NB4 (cell line): Measurements from ENCODE around the gene FXN.

Experiments used
- DNase-seq: peaks from one replicate; pipeline ENCODE4 v3.0.0; 2010; ENCODE audit warnings: low read depth
- H3K4me3 ChIP-seq: one replicate; pipeline ENCODE4 v1.5.1; 2011; ENCODE audit warnings: mild to moderate bottlenecking, low read depth, low read length, moderate library complexity
- MAX ChIP-seq: IDR thresholded peaks from 2 replicates; pipeline ENCODE4 v1.6.1; 2011; ENCODE audit warnings: low read depth, low read length
- MYC ChIP-seq: IDR thresholded peaks from 2 replicates; pipeline ENCODE4 v1.6.1; 2011; ENCODE audit warnings: low read depth, low read length
- POLR2A ChIP-seq: IDR thresholded peaks from 2 replicates; pipeline ENCODE4 v1.6.1; 2011; ENCODE audit warnings: mild to moderate bottlenecking; ENCODE audit not compliant: insufficient read length; ENCODE audit errors: extremely low read depth
- TF ChIP-seq, protein P1 (sequence below): IDR thresholded peaks from one replicate; pipeline ENCODE4 v1.5.1; 2012; ENCODE audit warnings: low read depth, low read length

FXN gene

GRCh38 chr9:69036309-69036708 lies 757 bp downstream of the FXN start:
- DNase-seq, result peak; percentile 18
- TF ChIP-seq MYC (no peak), POLR2A (no peak), MAX (no peak)
- TF ChIP-seq, protein P1, sequence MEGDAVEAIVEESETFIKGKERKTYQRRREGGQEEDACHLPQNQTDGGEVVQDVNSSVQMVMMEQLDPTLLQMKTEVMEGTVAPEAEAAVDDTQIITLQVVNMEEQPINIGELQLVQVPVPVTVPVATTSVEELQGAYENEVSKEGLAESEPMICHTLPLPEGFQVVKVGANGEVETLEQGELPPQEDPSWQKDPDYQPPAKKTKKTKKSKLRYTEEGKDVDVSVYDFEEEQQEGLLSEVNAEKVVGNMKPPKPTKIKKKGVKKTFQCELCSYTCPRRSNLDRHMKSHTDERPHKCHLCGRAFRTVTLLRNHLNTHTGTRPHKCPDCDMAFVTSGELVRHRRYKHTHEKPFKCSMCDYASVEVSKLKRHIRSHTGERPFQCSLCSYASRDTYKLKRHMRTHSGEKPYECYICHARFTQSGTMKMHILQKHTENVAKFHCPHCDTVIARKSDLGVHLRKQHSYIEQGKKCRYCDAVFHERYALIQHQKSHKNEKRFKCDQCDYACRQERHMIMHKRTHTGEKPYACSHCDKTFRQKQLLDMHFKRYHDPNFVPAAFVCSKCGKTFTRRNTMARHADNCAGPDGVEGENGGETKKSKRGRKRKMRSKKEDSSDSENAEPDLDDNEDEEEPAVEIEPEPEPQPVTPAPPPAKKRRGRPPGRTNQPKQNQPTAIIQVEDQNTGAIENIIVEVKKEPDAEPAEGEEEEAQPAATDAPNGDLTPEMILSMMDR, result no peak
- H3K4me3 ChIP-seq, result peak overlapping the region; percentile 85

DNA sequence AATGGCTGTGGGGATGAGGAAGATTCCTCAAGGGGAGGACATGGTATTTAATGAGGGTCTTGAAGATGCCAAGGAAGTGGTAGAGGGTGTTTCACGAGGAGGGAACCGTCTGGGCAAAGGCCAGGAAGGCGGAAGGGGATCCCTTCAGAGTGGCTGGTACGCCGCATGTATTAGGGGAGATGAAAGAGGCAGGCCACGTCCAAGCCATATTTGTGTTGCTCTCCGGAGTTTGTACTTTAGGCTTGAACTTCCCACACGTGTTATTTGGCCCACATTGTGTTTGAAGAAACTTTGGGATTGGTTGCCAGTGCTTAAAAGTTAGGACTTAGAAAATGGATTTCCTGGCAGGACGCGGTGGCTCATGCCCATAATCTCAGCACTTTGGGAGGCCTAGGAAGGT lies 1.2 kb downstream of the FXN start:
- no peak for TF ChIP-seq MYC
- no peak for TF ChIP-seq POLR2A
- no peak for DNase-seq
- peak overlapping the region; percentile 85 for H3K4me3 ChIP-seq

DNA sequence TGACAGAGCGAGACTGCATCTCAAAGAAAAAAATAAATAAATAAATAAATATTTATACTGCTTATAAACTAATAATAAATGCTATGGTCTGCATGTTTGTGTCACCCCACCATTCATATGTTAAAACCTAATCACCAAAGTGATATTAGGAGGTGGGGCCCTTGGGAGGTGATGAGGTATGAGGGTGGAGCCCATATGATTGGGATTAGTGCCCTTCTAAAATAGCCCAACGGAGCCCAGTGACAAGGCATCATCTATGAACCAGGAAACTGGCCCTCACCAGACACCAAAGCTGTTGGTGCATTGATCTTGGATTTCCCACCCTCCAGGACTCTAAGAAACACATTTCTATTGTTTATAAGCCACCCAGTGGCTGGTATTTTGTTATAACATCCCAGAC lies 5.1 kb downstream of the FXN start:
- no peak for DNase-seq
- no peak overlapping the region for H3K4me3 ChIP-seq
- TF ChIP-seq POLR2A (no peak), MYC (no peak), MAX (no peak)
- TF ChIP-seq, protein P1, result no peak

- TF ChIP-seq POLR2A (no peak), MYC (no peak), MAX (no peak)
- TF ChIP-seq, protein P1, result no peak
- no peak overlapping the region for H3K4me3 ChIP-seq
- DNase-seq, result peak; percentile 2
Measured at GRCh38 chr9:69044240-69045219, 9.0 kb downstream of the FXN start.

- no peak overlapping the region for H3K4me3 ChIP-seq
- no peak for TF ChIP-seq POLR2A
- TF ChIP-seq, protein P1, result no peak
- no peak for TF ChIP-seq MYC
- TF ChIP-seq MAX, result no peak
- no peak for DNase-seq
Measured at GRCh38 chr9:69045821-69046220, 10.3 kb downstream of the FXN start.

GRCh38 chr9:69046723-69047122 lies 11.2 kb downstream of the FXN start:
- TF ChIP-seq POLR2A, result no peak
- TF ChIP-seq MYC, result no peak
- no peak for TF ChIP-seq MAX
- no peak for DNase-seq
- H3K4me3 ChIP-seq, result no peak overlapping the region
